ENCODE data around the gene GSDMA.

GSDMA gene

DNA sequence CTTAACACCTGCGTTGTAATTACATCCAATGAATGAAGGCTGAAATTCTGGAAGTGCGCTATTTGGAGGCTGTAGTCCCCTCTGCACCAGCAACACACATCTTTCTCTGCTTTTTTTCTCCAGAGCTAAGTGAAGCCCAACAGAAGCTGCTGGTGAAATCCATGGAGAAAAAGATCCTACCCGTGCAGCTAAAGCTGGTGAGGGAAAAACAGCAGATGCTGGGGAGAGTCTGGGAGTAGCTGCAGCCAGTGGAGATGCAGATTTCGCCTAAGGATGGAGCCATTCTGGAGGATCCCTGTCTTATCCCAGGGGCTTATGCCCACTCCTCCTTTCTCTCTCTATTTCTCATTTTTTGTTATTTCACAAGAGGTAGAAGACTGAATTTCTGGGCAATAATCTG, 13.0 kb downstream of the GSDMA start:
- TF ChIP-seq, protein P1, sequence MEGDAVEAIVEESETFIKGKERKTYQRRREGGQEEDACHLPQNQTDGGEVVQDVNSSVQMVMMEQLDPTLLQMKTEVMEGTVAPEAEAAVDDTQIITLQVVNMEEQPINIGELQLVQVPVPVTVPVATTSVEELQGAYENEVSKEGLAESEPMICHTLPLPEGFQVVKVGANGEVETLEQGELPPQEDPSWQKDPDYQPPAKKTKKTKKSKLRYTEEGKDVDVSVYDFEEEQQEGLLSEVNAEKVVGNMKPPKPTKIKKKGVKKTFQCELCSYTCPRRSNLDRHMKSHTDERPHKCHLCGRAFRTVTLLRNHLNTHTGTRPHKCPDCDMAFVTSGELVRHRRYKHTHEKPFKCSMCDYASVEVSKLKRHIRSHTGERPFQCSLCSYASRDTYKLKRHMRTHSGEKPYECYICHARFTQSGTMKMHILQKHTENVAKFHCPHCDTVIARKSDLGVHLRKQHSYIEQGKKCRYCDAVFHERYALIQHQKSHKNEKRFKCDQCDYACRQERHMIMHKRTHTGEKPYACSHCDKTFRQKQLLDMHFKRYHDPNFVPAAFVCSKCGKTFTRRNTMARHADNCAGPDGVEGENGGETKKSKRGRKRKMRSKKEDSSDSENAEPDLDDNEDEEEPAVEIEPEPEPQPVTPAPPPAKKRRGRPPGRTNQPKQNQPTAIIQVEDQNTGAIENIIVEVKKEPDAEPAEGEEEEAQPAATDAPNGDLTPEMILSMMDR (conservative IDR thresholded peaks at IDR 0.05; ENCODE audit: low read depth) = no peak
- ChIA-PET CTCF (interaction anchor here (0.7 to 1.8 kb wide), 3 partner anchors 17 to 223 kb away, joined by 4 to 6 read pairs (median 4); no protein-coding TSS in a partner anchor), POLR2A (ENCODE audit: low non-redundant PET) (no interaction called here)
- DNase-seq (ENCODE audit: low spot score) = no peak
- H3K27ac ChIP-seq = no peak overlapping the region

DNA sequence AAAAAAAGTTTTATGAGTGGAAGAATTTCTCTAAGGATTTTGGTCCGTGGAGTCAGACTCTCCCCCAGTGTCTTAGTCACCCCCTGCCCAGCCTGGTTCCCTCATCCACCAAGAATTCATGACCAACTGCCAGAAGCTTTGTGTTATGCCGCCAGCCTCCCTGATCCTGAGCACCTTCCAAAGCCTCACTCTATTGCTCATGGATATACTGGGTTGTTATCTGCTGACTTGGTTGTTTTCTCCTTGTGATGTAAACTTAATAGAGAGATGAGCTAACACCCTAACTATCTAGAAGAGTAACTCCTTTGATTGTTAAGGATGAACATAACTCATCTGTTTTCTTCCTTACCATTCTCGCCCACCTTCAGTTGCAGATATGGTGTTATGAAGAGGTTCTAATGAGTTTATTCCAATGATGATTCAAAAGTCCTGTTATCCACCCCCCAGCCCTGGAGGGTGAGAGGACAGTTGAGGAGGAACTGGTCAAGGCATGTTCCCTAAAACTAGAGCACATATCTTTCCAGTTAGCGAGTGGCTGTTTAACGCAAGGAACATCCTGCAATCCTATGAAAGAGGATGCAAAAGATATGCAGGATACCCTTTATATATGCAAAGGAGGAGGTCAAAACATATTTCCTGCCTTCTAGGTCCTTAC, 16.3 kb downstream of the GSDMA start:
- TF ChIP-seq, protein P1 (conservative IDR thresholded peaks at IDR 0.05; ENCODE audit: low read depth) = no peak
- DNase-seq (ENCODE audit: low spot score) = peak; percentile 52
- ChIA-PET CTCF (interaction anchor here (0.9 to 3.7 kb wide), 7 partner anchors 16 to 356 kb away, joined by 3 to 25 read pairs (median 5); partner anchors contain the start of genes GSDMA and IKZF3), POLR2A (ENCODE audit: low non-redundant PET) (interaction anchor here (0.7 to 1.1 kb wide), 2 partner anchors 40 to 122 kb away, joined by 3 read pairs; partner anchors contain the start of gene NR1D1)
- peak overlapping the region; percentile 56 for H3K27ac ChIP-seq

DNA sequence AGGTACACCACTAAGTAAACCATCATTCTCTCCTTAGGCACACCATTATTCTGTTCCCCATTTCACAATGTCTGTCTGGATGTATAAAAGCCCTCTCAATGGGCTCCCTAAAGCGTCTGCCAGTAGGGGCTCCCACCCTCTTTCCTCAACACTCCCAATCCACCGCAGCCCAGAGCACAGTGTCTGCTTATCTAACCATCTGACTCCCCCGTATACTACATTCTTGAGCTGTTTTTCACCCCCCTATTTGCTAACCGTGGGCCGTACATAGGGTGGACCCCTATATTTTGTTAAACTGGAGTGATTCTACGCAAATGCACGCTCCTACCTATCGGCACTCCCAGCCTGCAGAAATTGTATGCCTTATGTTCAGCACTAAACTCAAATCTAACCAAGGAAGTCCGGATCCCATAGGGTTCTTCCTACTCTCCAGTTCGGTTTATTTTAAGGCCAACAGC, 17.1 kb downstream of the GSDMA start:
- DNase-seq (ENCODE audit: low spot score) = peak; percentile 14
- CTCF ChIA-PET = interaction anchor here (0.5 to 3.7 kb wide), 8 partner anchors 9 to 430 kb away, joined by 3 to 25 read pairs (median 6); partner anchors contain the start of gene GSDMA
- POLR2A ChIA-PET (ENCODE audit: low non-redundant PET) = interaction anchor here (0.6 to 0.9 kb wide), 2 partner anchors 23 to 157 kb away, joined by 3 to 10 read pairs; no protein-coding TSS in a partner anchor
- H3K27ac ChIP-seq = peak overlapping the region; percentile 88
- TF ChIP-seq, protein P1 (conservative IDR thresholded peaks at IDR 0.05; ENCODE audit: low read depth) = no peak

DNA sequence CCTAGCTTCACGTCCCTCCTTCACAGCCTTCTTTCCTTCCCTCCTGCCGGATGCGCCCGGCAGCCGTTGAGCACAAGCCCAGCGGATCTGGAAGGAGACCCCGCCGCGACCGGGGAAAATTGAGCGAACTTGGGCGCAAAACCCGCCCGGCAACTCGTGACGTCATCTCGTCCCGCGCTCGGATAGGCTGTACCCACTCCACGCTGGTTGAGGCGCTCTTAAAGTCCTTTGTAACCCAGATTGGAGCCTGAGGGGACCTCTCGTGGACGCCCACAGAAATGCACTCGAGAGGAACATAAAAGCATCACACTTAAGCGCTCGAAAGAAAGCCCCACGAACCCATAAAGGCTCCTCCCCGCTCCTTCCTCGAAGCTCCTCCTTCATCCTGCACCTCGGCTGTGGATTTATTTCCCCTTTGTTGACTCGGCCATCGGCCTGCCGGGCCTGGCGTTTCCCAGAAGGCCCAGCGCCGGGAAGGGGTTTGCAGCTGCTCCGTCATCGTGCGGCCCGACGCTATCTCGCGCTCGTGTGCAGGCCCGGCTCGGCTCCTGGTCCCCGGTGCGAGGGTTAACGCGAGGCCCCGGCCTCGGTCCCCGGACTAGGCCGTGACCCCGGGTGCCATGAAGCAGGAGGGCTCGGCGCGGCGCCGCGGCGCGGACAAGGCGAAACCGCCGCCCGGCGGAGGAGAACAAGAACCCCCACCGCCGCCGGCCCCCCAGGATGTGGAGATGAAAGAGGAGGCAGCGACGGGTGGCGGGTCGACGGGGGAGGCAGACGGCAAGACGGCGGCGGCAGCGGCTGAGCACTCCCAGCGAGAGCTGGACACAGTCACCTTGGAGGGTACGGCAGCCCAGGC, 17.8 kb downstream of the GSDMA start, which contains the start of gene PSMD3:
PSMD3 (plus strand) TSS at position 457 of the 856 bp plus-strand sequence; CDS start at position 621, 164 bp downstream.
- peak within 1 kb of the TSS; percentile 88 for H3K27ac ChIP-seq
- DNase-seq (ENCODE audit: low spot score) = peak; percentile 95
- CTCF ChIA-PET = interaction anchor here (0.5 to 3.7 kb wide), 11 partner anchors 10 to 431 kb away, joined by 3 to 25 read pairs (median 5); partner anchors contain the start of gene GSDMA
- POLR2A ChIA-PET (ENCODE audit: low non-redundant PET) = interaction anchor here (0.6 to 0.9 kb wide), 2 partner anchors 24 to 158 kb away, joined by 3 to 10 read pairs; no protein-coding TSS in a partner anchor
- TF ChIP-seq, protein P1 (conservative IDR thresholded peaks at IDR 0.05; ENCODE audit: low read depth) = peak; percentile 79

DNA sequence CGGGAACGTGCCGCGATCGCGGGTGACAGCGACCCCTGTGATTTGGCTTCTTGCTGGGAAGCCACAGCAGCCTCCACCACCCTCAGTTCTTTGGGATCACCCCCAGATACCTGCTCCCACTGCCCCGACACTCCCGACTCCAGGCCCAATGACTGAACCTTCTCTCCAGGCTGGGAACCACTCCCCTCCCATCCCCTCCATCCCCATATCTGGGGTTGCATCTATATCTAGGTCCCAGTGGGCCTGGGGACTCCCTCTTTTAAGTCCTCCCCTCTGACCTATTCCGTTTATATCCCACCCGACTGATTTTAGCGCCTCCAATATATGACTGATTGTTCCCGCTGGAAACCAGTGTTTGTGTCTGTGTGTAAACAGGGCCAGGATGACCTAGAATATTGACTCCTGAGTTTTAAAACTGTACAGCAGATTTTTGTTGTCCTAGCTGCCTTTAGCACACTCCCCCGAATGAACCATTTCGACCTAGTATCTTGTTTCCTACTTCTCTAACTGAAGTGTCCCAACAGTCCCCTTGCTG, 18.5 kb downstream of the GSDMA start:
- TF ChIP-seq, protein P1 (conservative IDR thresholded peaks at IDR 0.05; ENCODE audit: low read depth) = no peak
- peak; percentile 16 for DNase-seq (ENCODE audit: low spot score)
- H3K27ac ChIP-seq = peak overlapping the region; percentile 88
- CTCF ChIA-PET = interaction anchor here (0.6 to 3.7 kb wide), 9 partner anchors 11 to 362 kb away, joined by 3 to 25 read pairs (median 7); partner anchors contain the start of gene GSDMA
- POLR2A ChIA-PET (ENCODE audit: low non-redundant PET) = no interaction called here
